GM12865 (cell line): ENCODE measurements around the gene COQ4.

Experiments used
- DNase-seq: peaks from one replicate; pipeline ENCODE4 v3.0.0; 2010; ENCODE audit warnings: low read depth
- H3K4me3 ChIP-seq: 2 replicates; pipeline ENCODE4 v1.5.1; 2011; ENCODE audit warnings: mild to moderate bottlenecking, low read depth, low read length, control low read depth
- TF ChIP-seq, protein P1 (sequence below): IDR thresholded peaks from 2 replicates; pipeline ENCODE4 v1.5.1; 2011; ENCODE audit warnings: low read length, control low read depth, low read depth, inconsistent platforms; ENCODE audit not compliant: insufficient read depth; ENCODE audit errors: missing control alignments

COQ4 gene

DNA sequence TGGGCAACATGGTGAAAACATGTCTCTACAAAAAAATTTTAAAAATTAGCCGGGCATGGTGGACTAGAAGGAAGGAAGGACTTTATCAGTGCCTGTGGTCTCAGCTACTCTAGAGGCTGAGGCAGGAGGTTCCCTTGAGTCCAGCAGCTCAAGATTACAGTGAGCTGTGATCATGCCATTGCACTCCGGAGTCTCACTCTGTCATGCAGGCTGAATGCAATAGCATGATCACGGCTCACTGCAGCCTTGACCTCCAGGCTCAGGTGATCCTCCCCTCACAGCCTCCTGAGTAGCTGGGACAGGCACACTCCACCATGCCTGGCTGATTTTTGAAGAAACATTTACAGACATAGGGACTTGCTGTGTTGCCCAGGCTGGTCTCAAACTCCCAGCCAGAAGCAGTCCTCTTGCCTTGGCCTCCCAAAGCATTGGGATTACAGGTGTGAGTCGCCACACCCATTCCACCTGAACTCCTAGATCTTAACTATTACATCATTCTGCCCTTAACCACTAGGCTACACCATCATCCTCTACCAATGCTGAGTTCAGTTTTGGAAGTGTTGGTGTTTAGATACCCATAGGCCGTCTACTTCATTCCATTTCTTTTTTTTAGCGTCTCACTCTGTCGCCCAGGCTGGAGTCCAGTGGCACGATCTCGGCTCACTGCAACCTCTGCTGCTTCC is 46.5 kb downstream of the COQ4 start:
- TF ChIP-seq, protein P1, sequence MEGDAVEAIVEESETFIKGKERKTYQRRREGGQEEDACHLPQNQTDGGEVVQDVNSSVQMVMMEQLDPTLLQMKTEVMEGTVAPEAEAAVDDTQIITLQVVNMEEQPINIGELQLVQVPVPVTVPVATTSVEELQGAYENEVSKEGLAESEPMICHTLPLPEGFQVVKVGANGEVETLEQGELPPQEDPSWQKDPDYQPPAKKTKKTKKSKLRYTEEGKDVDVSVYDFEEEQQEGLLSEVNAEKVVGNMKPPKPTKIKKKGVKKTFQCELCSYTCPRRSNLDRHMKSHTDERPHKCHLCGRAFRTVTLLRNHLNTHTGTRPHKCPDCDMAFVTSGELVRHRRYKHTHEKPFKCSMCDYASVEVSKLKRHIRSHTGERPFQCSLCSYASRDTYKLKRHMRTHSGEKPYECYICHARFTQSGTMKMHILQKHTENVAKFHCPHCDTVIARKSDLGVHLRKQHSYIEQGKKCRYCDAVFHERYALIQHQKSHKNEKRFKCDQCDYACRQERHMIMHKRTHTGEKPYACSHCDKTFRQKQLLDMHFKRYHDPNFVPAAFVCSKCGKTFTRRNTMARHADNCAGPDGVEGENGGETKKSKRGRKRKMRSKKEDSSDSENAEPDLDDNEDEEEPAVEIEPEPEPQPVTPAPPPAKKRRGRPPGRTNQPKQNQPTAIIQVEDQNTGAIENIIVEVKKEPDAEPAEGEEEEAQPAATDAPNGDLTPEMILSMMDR: no peak
- H3K4me3 ChIP-seq: no peak overlapping the region
- no peak for DNase-seq

DNA sequence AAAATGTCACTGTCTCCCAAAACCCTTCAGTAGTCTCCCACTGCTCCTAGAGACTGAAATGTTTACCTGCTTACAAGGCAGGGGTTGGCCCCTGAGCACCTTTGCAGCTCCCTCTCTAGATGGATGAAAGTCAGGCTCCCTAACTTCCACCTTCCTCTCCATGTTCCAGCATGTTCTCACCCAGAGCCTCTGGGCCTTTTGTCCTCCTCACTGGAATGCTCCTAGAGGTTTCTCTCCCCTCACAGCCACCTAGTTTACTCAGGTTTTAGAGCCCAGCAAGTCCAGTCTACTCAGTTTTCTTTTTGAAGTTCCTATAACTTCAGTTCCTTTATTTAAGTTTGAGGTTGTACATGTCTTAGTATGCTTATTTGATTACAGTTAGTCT is 47.7 kb downstream of the COQ4 start:
- DNase-seq: no peak
- peak overlapping the region; percentile 87 for H3K4me3 ChIP-seq
- TF ChIP-seq, protein P1: no peak

DNA sequence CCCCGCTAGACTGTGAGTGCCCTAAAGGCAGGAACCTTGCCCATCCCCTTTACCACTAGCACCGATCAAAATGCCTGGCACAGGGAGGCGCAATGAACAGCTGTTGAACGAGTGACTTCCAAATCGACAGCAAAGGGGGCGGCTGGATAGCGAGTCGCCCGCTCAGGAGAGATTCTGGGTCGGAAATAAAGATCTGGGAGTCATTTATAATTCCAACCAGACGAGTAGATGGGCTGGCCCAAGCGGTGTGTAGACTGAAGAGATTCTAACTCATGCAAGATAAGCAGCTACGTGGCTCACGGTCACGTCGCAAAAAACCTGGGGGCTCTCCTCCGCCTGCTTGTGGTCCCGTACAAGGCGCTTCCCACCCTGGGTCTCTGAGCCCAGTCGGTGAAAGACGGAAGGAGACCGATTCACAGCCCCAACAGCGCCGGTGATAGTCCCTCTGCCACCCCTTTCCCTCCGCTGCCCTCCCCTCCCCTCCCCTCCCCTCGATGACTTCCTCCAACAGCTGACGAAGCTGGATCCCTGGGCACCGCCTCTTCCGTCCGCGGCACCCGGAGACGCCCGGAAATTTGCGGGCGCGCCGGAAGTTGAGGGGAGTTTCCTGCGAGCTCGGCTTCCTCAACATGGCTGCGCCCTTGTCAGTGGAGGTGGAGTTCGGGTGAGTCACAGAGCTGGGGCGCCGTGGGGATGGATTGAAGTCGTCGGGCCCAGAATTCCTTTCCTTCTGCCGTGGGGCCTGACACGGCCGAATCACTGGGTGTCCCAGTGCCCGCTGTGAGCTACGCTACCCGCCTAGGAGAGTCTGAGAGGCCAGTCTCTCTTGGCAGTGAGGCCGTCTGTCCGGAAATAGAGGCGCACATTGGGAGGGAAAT is 48.4 kb downstream of the COQ4 start, which contains the start of gene URM1:
Gene URM1, plus strand, starts transcription at position 623 of the 878 bp plus-strand sequence. Its CDS starts 7 bp downstream, at position 630.
- DNase-seq: peak; percentile 93
- peak within 1 kb of the TSS; percentile 87 for H3K4me3 ChIP-seq
- TF ChIP-seq, protein P1: no peak

DNA sequence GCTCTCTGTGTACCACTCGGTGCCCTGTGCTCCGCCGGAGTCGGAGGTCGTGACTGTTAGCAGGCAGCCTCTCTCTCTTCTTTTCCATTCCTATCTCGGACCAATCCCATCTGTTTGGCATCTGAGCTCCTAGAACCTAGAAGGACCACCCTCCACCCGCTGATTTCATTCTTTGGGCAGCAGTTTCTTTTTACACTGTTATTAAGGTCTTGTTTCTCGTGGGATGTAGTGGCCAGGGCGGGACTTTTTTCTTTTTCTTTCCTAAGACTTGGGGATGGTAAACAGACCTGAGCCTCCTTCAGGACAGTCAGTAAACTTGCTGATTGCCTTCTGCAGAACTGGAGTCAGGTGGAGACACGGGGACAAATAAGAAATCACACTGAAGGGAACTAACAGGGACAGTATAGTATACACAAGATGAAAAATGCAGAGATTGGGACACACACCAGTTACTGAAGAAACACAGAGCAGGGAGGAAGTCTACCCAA is 49.0 kb downstream of the COQ4 start:
- DNase-seq: no peak
- H3K4me3 ChIP-seq: peak overlapping the region; percentile 83
- TF ChIP-seq, protein P1: no peak

DNA sequence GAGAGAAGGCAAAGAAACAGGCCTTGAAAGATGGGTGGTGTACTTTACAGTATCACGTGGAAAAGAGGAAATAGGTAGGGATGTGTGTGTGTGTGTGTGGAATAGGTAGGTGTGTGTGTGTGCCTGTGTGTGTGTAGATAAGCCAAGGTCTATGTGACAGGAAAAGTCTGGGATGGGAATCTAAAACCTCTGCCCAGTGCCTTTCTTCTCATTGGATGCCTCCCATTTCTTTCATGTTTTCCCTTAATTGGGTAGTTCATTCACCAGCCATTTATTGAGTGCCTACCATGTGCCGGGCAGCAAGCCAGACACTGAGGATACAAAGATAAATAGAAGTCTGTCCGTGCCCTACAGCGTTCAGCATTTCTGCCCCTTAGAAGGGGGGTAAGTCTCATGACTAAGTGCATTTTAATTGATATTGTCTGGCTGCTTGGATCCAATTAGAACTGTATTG is 49.6 kb downstream of the COQ4 start:
- H3K4me3 ChIP-seq: peak overlapping the region; percentile 83
- no peak for DNase-seq
- TF ChIP-seq, protein P1: no peak

DNA sequence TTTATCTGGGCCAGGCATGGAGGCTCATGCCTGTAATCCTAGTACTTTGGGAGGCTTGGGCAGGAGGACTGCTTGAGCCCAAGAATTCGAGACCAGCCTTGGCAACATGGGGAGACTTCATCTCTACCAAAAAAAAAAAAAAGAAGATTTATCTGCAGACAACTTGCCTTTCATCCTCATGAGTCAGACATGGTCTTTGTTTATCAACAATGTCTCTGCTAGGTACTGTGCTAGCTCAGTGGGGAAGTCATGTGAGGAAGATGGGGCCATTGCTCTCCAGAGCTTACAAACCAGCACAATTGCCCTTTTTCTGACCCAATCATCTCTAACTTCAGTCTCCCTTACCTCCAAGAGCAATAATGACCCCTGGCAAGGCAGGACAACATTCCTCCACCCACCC is 50.1 kb downstream of the COQ4 start:
- no peak overlapping the region for H3K4me3 ChIP-seq
- TF ChIP-seq, protein P1: no peak

More for the DNA sequence above, 50.1 kb downstream of the COQ4 start:
- DNase-seq: no peak
